SHP77 treated with DMSO at 0.1 percent for 48 hours (cell line): Measurements from ENCODE around the gene MBTD1.

Source experiments
- DNase-seq: peaks from one replicate; lab custom pipeline; 2025; lab: John Stamatoyannopoulos, UW

MBTD1 gene

GRCh38 chr17:51147650-51148049 lies 112.2 kb downstream of the MBTD1 start:
- DNase-seq = no peak

- no peak for DNase-seq
These were observed 115.4 kb downstream of the MBTD1 start for GRCh38 chr17:51144266-51145022.

GRCh38 chr17:51142597-51142996 lies 117.3 kb downstream of the MBTD1 start:
- DNase-seq = no peak

- no peak for DNase-seq
These were observed 123.9 kb downstream of the MBTD1 start for GRCh38 chr17:51135956-51136355.

- DNase-seq = no peak
These were observed 126.5 kb downstream of the MBTD1 start for GRCh38 chr17:51133365-51133764.

GRCh38 chr17:51132964-51133319 lies 126.9 kb downstream of the MBTD1 start:
- no peak for DNase-seq

- DNase-seq = no peak
These were observed 131.8 kb downstream of the MBTD1 start for GRCh38 chr17:51128076-51128475.
